GM21717 (cell line): ENCODE results near the gene DCTN5.

Source experiments
- ATAC-seq: cut with Tn5 transposase; IDR thresholded peaks from one replicate; pipeline ENCODE4 v1.9.1; 2021; ENCODE audit warnings: mild to moderate bottlenecking, moderate library complexity; ENCODE audit not compliant: unreplicated experiment

The DCTN5 gene

DNA sequence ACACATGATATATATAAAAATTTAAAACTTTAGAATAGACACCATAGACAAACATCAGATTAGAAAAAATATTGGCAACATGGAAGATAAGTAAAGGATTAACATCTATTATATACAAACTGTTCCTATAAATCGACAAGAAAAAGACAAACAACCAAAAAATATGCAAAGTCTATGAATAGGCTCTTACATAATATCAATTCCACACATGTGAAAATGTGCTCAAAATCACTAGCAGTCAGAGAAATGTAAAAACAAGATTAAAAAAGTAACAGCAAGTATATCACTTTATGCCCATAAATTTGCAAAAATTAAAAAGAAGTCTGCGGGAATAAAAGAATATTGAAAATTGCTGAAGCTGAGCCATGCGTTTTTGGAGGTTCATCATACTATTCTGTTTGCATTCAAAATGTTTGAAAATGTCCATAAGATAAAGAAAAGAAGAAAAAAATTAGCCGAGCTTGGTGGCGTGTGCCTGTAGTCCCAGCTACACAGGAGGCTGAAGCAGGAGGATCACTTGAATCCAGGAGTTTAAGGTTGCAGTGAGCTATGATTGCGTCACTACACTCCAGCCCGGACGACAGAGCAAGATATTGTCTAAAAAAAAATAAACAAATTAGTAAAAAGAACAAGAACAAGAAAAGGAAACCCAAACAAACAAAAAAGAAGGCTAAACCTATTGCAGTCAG is 83.0 kb downstream of the DCTN5 start:
- ATAC-seq = no peak

- ATAC-seq = no peak
These were observed 83.5 kb downstream of the DCTN5 start for GRCh38 chr16:23724785-23725131.

GRCh38 chr16:23726710-23727109 is 85.4 kb downstream of the DCTN5 start:
- ATAC-seq = no peak
